GM12801 (cell line): ENCODE measurements around the gene WAPL.

Experiments
- TF ChIP-seq, protein P1 (sequence below): IDR thresholded peaks from one replicate; pipeline ENCODE4 v1.5.1; 2011; ENCODE audit warnings: control low read depth; ENCODE audit not compliant: insufficient read length; ENCODE audit errors: extremely low read depth

The WAPL gene

GRCh38 chr10:86511027-86511865 lies 10.3 kb downstream of the WAPL start:
- TF ChIP-seq, protein P1, sequence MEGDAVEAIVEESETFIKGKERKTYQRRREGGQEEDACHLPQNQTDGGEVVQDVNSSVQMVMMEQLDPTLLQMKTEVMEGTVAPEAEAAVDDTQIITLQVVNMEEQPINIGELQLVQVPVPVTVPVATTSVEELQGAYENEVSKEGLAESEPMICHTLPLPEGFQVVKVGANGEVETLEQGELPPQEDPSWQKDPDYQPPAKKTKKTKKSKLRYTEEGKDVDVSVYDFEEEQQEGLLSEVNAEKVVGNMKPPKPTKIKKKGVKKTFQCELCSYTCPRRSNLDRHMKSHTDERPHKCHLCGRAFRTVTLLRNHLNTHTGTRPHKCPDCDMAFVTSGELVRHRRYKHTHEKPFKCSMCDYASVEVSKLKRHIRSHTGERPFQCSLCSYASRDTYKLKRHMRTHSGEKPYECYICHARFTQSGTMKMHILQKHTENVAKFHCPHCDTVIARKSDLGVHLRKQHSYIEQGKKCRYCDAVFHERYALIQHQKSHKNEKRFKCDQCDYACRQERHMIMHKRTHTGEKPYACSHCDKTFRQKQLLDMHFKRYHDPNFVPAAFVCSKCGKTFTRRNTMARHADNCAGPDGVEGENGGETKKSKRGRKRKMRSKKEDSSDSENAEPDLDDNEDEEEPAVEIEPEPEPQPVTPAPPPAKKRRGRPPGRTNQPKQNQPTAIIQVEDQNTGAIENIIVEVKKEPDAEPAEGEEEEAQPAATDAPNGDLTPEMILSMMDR, result no peak

DNA sequence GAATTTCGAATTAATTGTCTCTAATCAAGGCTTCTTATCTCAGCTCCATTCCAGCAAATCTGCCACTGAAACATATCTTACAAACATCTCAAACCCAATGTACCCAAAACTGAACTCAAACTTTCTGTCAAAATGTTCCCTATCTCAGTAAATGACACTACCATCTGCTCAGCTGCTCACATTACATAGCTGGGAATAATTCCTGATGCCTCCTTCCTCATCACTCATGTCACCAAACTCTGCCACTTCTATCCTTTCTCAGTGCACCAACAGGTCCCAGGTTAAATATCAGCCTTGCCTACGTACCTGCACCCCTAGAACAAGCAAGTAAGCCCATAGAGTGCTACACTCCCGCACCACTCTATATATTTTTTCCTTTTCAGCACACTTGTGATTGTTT lies 12.4 kb downstream of the WAPL start:
- TF ChIP-seq, protein P1, result no peak

GRCh38 chr10:86508217-86508616 lies 13.4 kb downstream of the WAPL start:
- TF ChIP-seq, protein P1, result no peak

GRCh38 chr10:86506499-86506898 lies 15.1 kb downstream of the WAPL start:
- TF ChIP-seq, protein P1, result no peak

- TF ChIP-seq, protein P1, result no peak
These were observed 15.5 kb downstream of the WAPL start for GRCh38 chr10:86506062-86506461.

DNA sequence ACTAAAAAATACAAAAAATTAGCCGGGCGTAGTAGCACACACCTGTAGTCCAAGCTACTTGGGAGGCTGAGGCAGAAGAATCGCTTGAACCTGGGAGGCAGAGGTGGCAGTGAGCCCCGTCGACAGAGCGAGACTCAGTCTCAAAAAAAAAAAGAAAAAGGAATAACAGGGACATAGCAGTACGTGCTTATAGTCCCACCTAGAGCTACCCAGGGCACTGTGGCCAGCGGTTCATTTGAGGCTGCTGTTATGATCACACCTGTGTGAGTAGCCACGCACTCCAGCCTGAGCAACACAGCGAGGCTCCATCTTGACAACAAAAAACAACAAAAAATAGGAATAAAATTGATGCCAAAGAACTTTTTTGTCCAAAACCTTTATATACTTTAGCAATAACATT lies 17.1 kb downstream of the WAPL start:
- TF ChIP-seq, protein P1, result no peak

GRCh38 chr10:86500846-86501245 lies 20.7 kb downstream of the WAPL start:
- TF ChIP-seq, protein P1, result no peak
